ENCODE data around the gene MAGOHB.
"Not testable (repeated sequence)": the region's sequence is repeated elsewhere in the genome, so short reads cannot be mapped to it uniquely, and the experiment has no call there.

Gene MAGOHB

GRCh38 chr12:10607885-10608458 lies 5.4 kb downstream of the MAGOHB start:
- peaks cover 70% of the 10 kb centered on the region for H3K36me3 ChIP-seq (ENCODE audit: insufficient read depth, low read length)
- no peaks in the 10 kb centered on the region for H3K9me3 ChIP-seq (ENCODE audit: low read depth, low read length)
- no peak overlapping the region for H3K27ac ChIP-seq
- no peak overlapping the region for H3K9ac ChIP-seq (ENCODE audit: insufficient read length)
- no peak overlapping the region for H3K4me3 ChIP-seq
- no peak for DNase-seq (ENCODE audit: low read depth, low spot score)
- no peak for TF ChIP-seq FOXP2 (optimal IDR thresholded peaks at IDR 0.05; ENCODE audit: control extremely low read depth, extremely low read length, insufficient read depth)
- no peak for TF ChIP-seq POLR2AphosphoS5 (IDR thresholded peaks at IDR 0.05; ENCODE audit: borderline replicate concordance, low read depth, low read length)
- no peak for TF ChIP-seq EZH2 (IDR thresholded peaks at IDR 0.05)

GRCh38 chr12:10601860-10602259 lies 11.5 kb downstream of the MAGOHB start:
- Histone ChIP-seq H3K36me3 (ENCODE audit: insufficient read depth, low read length) (peaks cover 32% of the 10 kb centered on the region), H3K4me3 (no peak overlapping the region), H3K9me3 (ENCODE audit: low read depth, low read length) (no peaks in the 10 kb centered on the region), H3K27ac (no peak overlapping the region), H3K9ac (ENCODE audit: insufficient read length) (no peak overlapping the region)
- DNase-seq (ENCODE audit: low read depth, low spot score), result no peak
- TF ChIP-seq EZH2 (IDR thresholded peaks at IDR 0.05) (no peak), FOXP2 (optimal IDR thresholded peaks at IDR 0.05; ENCODE audit: control extremely low read depth, extremely low read length, insufficient read depth) (no peak), POLR2AphosphoS5 (IDR thresholded peaks at IDR 0.05; ENCODE audit: borderline replicate concordance, low read depth, low read length) (no peak)

- no peak for TF ChIP-seq POLR2AphosphoS5 (IDR thresholded peaks at IDR 0.05; ENCODE audit: borderline replicate concordance, low read depth, low read length)
- H3K27ac ChIP-seq, result no peak overlapping the region
- no peaks in the 10 kb centered on the region for H3K9me3 ChIP-seq (ENCODE audit: low read depth, low read length)
- H3K9ac ChIP-seq (ENCODE audit: insufficient read length), result no peak overlapping the region
- H3K4me3 ChIP-seq, result no peak overlapping the region
- H3K36me3 ChIP-seq (ENCODE audit: insufficient read depth, low read length), result peaks cover 27% of the 10 kb centered on the region
- DNase-seq (ENCODE audit: low read depth, low spot score), result no peak
Observed at GRCh38 chr12:10600988-10601387, 12.4 kb downstream of the MAGOHB start.

GRCh38 chr12:10595881-10596280 lies 17.5 kb downstream of the MAGOHB start:
- Histone ChIP-seq H3K9me3 (ENCODE audit: low read depth, low read length) (no peaks in the 10 kb centered on the region), H3K9ac (ENCODE audit: insufficient read length) (no peak overlapping the region), H3K27ac (no peak overlapping the region), H3K36me3 (ENCODE audit: insufficient read depth, low read length) (peaks cover 17% of the 10 kb centered on the region; the same call in 1 of the 2 replicates), H3K4me3 (no peak overlapping the region)
- TF ChIP-seq FOXP2 (optimal IDR thresholded peaks at IDR 0.05; ENCODE audit: control extremely low read depth, extremely low read length, insufficient read depth) (no peak), EZH2 (IDR thresholded peaks at IDR 0.05) (no peak), POLR2AphosphoS5 (IDR thresholded peaks at IDR 0.05; ENCODE audit: borderline replicate concordance, low read depth, low read length) (no peak)
- DNase-seq (ENCODE audit: low read depth, low spot score), result no peak

GRCh38 chr12:10590966-10591365 lies 22.4 kb downstream of the MAGOHB start:
- no peaks in the 10 kb centered on the region for H3K9me3 ChIP-seq (ENCODE audit: low read depth, low read length)
- no peak overlapping the region for H3K9ac ChIP-seq (ENCODE audit: insufficient read length)
- DNase-seq (ENCODE audit: low read depth, low spot score), result no peak
- no peak overlapping the region for H3K4me3 ChIP-seq
- H3K36me3 ChIP-seq (ENCODE audit: insufficient read depth, low read length), result peaks cover 19% of the 10 kb centered on the region
- TF ChIP-seq EZH2 (IDR thresholded peaks at IDR 0.05), result no peak
- no peak for TF ChIP-seq FOXP2 (optimal IDR thresholded peaks at IDR 0.05; ENCODE audit: control extremely low read depth, extremely low read length, insufficient read depth)
- TF ChIP-seq POLR2AphosphoS5 (IDR thresholded peaks at IDR 0.05; ENCODE audit: borderline replicate concordance, low read depth, low read length), result no peak
- H3K27ac ChIP-seq, result no peak overlapping the region

- no peak for DNase-seq (ENCODE audit: low read depth, low spot score)
- Histone ChIP-seq H3K4me3 (no peak overlapping the region), H3K9me3 (ENCODE audit: low read depth, low read length) (no peaks in the 10 kb centered on the region), H3K27ac (no peak overlapping the region), H3K9ac (ENCODE audit: insufficient read length) (no peak overlapping the region), H3K36me3 (ENCODE audit: insufficient read depth, low read length) (peaks cover 33% of the 10 kb centered on the region)
- no peak for TF ChIP-seq FOXP2 (optimal IDR thresholded peaks at IDR 0.05; ENCODE audit: control extremely low read depth, extremely low read length, insufficient read depth)
- no peak for TF ChIP-seq POLR2AphosphoS5 (IDR thresholded peaks at IDR 0.05; ENCODE audit: borderline replicate concordance, low read depth, low read length)
- TF ChIP-seq EZH2 (IDR thresholded peaks at IDR 0.05), result no peak
Observed at GRCh38 chr12:10584415-10584814, 29.0 kb downstream of the MAGOHB start.

GRCh38 chr12:10582704-10583103 lies 30.7 kb downstream of the MAGOHB start:
- Histone ChIP-seq H3K9me3 (ENCODE audit: low read depth, low read length) (no peaks in the 10 kb centered on the region), H3K36me3 (ENCODE audit: insufficient read depth, low read length) (peaks cover 27% of the 10 kb centered on the region), H3K9ac (ENCODE audit: insufficient read length) (no peak overlapping the region), H3K27ac (no peak overlapping the region), H3K4me3 (no peak overlapping the region)
- DNase-seq (ENCODE audit: low read depth, low spot score), result no peak
- TF ChIP-seq EZH2 (IDR thresholded peaks at IDR 0.05) (no peak), FOXP2 (optimal IDR thresholded peaks at IDR 0.05; ENCODE audit: control extremely low read depth, extremely low read length, insufficient read depth) (no peak), POLR2AphosphoS5 (IDR thresholded peaks at IDR 0.05; ENCODE audit: borderline replicate concordance, low read depth, low read length) (no peak)

- not testable (repeated sequence) for H3K27ac ChIP-seq; H3K4me3 ChIP-seq; H3K9me3 ChIP-seq (ENCODE audit: low read depth, low read length); DNase-seq (ENCODE audit: low read depth, low spot score); H3K9ac ChIP-seq (ENCODE audit: insufficient read length)
- peaks cover 27% of the 10 kb centered on the region for H3K36me3 ChIP-seq (ENCODE audit: insufficient read depth, low read length)
Observed at GRCh38 chr12:10582133-10582532, 31.3 kb downstream of the MAGOHB start.

- TF ChIP-seq EZH2 (IDR thresholded peaks at IDR 0.05), result no peak
- TF ChIP-seq FOXP2 (optimal IDR thresholded peaks at IDR 0.05; ENCODE audit: control extremely low read depth, extremely low read length, insufficient read depth), result no peak
- no peak for TF ChIP-seq POLR2AphosphoS5 (IDR thresholded peaks at IDR 0.05; ENCODE audit: borderline replicate concordance, low read depth, low read length)
- no peak overlapping the region for H3K4me3 ChIP-seq
- DNase-seq (ENCODE audit: low read depth, low spot score), result no peak
- no peak overlapping the region for H3K27ac ChIP-seq
- H3K9ac ChIP-seq (ENCODE audit: insufficient read length), result no peak overlapping the region
- no peaks in the 10 kb centered on the region for H3K36me3 ChIP-seq (ENCODE audit: insufficient read depth, low read length)
- H3K9me3 ChIP-seq (ENCODE audit: low read depth, low read length), result no peaks in the 10 kb centered on the region
Observed at GRCh38 chr12:10574307-10574706, 39.1 kb downstream of the MAGOHB start.

- not testable (repeated sequence) for DNase-seq (ENCODE audit: low read depth, low spot score); H3K9me3 ChIP-seq (ENCODE audit: low read depth, low read length); H3K4me3 ChIP-seq; H3K36me3 ChIP-seq (ENCODE audit: insufficient read depth, low read length); H3K27ac ChIP-seq; H3K9ac ChIP-seq (ENCODE audit: insufficient read length)
Observed at GRCh38 chr12:10572021-10572490, 41.4 kb downstream of the MAGOHB start.

Measured in SK-N-MC (cell line).